C1 segment of cervical spinal cord (tissue), 14 donors: ENCODE results near the gene BIVM.

Experiments used
- DNase-seq, 14 donors: peaks; one replicate each; lab custom pipeline; 2025; lab: John Stamatoyannopoulos, UW

The BIVM gene

GRCh38 chr13:102788683-102789082 lies 10.2 kb upstream of the BIVM start:
- DNase-seq = no peak

- DNase-seq = no peak
These were observed 6.5 kb upstream of the BIVM start for GRCh38 chr13:102792396-102792795.

- DNase-seq = no peak
These were observed 5.1 kb upstream of the BIVM start for GRCh38 chr13:102793611-102794355.

DNA sequence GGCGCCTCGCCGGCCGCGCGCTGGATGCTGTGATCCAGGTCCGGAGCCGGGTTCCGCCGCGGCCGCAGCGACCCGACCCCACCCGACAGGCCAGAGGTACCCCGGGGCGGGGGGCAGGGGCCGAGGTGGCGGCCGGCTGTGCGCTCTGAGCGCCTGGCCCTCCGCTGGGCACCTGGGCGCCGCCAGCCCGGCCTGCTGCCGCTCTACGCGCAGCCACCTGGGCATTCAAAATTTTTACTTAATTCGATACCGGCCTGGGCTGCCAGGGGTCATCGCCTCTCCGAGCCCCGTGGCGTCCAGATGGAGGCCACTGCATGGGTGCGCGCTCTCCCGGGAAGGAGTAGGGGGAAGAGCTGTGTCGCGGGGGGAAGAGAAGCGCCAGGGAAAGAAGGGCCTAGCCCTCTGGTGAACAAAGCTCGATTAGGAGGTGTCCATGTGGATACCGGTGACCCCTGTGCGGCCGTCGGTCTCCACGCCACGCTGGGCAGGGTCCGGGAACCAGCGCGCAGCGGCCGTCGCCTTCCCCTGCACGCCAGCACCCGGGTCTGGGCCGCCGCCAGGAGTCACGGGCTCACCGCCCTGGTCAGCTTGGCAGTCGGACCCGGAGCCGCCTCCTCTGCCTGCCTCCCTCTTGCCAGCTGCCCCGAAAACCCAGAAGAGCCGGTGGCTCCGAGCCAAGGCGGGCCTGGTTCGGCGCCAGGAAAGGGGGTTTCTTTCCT lies 666 bp downstream of the BIVM start:
- DNase-seq = peak in 12 of 14 donors; percentile 33 to 86 (median 66)

DNA sequence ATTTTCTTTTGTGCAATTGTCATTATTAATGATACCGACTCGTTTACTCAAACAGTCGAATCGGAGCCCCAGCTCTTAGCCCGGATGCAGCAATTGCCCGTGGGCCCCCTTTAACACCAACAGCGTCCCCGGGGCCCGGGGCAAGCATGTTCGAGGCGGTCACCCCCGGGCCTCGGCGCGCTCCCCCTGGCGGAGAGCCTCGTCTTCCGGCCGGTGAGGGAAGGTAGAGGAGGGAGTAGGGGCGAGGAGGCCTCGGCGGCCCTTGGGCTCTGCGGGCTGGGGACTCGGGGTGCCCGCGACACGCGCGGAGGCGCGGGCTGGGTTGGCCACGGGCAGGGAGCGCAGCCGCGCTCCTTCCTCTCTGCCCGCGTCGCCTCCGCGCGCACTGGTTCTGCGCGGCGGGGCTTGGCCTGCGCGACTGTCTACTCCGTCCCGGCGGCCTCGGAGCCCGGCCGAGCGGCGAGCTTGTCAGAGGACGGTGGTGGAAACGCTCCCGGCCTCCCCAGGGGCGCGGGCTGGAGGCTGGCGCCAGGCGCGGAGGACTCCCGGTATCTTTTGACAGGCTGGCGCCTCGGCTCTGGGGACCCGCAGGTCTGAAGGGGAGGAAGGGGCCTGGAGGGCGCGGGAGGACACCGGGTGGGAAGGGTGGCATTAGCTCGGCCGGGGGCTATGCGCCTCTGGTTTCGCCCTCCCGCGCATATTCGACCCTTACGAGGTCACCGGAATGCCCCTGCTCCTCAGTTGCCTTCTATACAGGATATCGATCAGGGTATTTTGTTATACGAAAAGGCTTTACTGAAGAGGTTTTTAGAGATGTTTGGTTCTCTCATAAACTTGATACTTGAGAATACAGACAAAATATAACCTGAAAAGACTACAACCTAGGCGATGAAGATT lies 1.5 kb downstream of the BIVM start:
- DNase-seq = peak; percentile 20 to 86 (median 68)

DNA sequence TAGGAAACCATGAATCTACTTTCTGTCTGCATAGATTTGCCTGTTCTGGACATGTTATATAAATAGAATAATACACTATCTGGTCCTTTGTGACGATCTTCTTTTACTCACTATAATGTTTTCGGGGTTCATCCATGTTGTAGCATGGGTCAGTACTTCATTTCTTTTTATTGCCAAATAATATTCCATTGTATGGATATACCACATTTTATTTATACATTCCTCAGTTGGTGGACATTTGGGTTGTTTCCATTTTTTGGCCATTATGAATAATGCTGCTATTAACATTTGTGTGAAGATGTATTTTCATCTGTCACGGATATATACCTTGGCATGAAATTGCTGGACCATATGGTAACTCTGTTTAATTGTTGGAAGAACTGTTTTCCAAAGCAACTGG lies 6.8 kb downstream of the BIVM start:
- DNase-seq = no peak

DNA sequence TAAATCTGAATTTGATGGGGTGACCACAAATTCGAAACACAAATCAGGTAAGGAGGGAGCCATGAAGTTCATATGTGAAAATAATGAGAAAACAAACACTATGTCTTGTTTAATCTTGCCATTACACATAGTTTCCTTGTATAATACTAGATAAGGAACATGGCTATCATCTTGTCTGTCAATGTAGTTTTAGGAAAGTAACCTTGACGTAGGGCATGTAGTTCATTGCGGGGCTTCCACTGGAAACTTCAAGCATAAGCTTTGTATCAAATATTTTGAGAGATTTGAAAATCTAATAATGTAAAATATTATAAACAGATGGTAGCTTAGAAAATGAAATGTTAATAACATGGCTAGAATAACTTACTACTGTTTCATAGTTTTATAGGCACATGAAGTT lies 8.8 kb downstream of the BIVM start:
- no peak for DNase-seq

GRCh38 chr13:102812611-102813287 lies 13.8 kb downstream of the BIVM start:
- DNase-seq = no peak

- no peak for DNase-seq
These were observed 15.2 kb downstream of the BIVM start for GRCh38 chr13:102814025-102814607.

DNA sequence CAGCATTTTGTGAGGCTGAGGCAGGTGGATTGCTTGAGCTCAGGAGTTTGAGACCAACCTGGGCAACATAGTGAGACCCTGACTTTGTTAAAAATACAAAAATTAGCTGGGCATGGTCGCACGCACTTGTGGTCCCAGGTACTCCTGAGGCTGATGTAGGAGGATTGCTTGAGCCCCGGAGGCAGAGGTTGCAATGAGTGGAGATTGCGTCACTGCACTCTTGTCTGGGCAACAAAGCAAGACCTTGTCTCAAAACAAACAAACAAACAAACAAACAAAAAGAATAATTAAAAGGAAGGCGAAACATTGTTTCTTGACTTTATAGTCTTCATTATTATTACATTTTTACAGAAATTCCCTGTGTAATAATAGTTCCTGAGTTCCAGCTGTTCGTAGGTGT lies 15.9 kb downstream of the BIVM start:
- no peak for DNase-seq

GRCh38 chr13:102815788-102816187 lies 16.9 kb downstream of the BIVM start:
- no peak for DNase-seq

DNA sequence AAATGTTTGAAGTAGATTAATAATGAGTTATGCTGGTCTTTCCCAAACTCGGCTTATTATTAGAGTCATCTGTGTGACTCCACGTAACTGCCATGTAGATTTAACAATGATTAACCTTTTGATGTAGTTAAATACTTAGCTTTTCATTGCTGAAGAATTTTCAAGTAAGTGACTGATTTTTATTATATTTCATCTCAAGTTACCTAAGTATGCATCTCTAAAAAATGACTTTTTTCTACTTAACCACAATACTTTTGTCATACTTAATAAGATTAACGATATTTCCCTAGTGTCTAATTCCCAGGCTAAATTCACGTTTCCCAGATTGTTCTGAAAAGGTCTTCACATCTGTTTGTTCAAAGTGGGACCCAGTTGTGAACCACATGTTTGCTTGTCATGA lies 17.8 kb downstream of the BIVM start:
- no peak for DNase-seq

GRCh38 chr13:102817241-102817640 lies 18.3 kb downstream of the BIVM start:
- DNase-seq = no peak

DNA sequence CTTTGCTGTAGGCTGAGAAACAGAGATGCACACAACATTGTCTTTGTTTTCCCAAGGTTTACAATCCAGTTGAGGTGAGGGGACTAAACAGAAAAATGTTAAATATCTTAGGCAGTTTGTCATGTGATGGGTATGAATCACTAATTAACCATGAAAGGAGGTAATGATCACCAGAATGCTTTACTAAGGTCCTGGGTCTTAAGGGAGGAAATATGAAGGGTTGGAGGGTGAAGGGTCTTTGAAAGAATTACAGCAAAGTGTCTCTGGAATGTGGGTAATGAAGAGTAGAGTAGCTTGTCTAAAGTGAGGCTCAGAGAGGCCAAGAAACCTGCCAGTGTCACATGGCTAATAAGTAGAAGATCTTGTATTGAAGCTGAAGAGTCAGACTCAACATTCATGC lies 19.0 kb downstream of the BIVM start:
- no peak for DNase-seq

- DNase-seq = no peak
These were observed 26.5 kb downstream of the BIVM start for GRCh38 chr13:102825400-102825799.

GRCh38 chr13:102825921-102826706 lies 27.2 kb downstream of the BIVM start:
- no peak for DNase-seq

GRCh38 chr13:102830646-102831045 lies 31.7 kb downstream of the BIVM start:
- DNase-seq = no peak

- no peak for DNase-seq
These were observed 37.6 kb downstream of the BIVM start for GRCh38 chr13:102836471-102836870.

GRCh38 chr13:102838273-102838672 lies 39.4 kb downstream of the BIVM start:
- no peak for DNase-seq

- no peak for DNase-seq
These were observed 40.1 kb downstream of the BIVM start for GRCh38 chr13:102838982-102839381.
